ENCODE measurements around the gene ATG4B. TPM values are rescaled to one million over a fixed set of nuclear protein-coding genes. Genes with fewer than 3 reads are reported as not detected.

The ATG4B gene
- total and polyA plus RNA-seq, 2 of the 8 experiments (the other 6 are each of a cell fraction or from before 2014, with no cell fraction given), result 103 to 155 TPM

- Histone ChIP-seq H4K8ac (ENCODE audit: extremely low read depth, insufficient read depth, low read length) (no peak overlapping the region), H3K4me1 (replicated peaks in 1 of 4; ENCODE audit: control insufficient read depth in 3 of 4, insufficient read depth in 4 of 4, low read length in 3 of 4) (peaks cover 0 to 6% (median 2%) of the 10 kb centered on the region in 4 experiments; a peak in 5 of 7 replicates), H2AFZ (ENCODE audit: low read length) (no peak overlapping the region), H3K27me3 (replicated peaks in 1 of 4; ENCODE audit: control insufficient read depth in 3 of 4, extremely low read depth in 1 of 4, insufficient read depth in 3 of 4, low read length in 3 of 4) (no peaks in the 10 kb centered on the region), H2BK15ac (ENCODE audit: low read length) (no peak overlapping the region), H3K4me3 (ENCODE audit: extremely low read depth in 1 of 4, insufficient read depth in 2 of 4, low read depth in 3 of 4, low read length in 4 of 4) (no peak overlapping the region), H3K4ac (replicated peaks; ENCODE audit: insufficient read length, low read depth, low read length) (no peak overlapping the region), H3K79me2 (ENCODE audit: control insufficient read depth in 1 of 2, insufficient read depth in 2 of 2, low read length in 2 of 2) (peaks cover 6 to 35% of the 10 kb centered on the region in 2 experiments), H3K36me3 (ENCODE audit: control insufficient read depth in 2 of 4, insufficient read depth in 4 of 4, low read length in 3 of 4) (no peaks in the 10 kb centered on the region), H2BK20ac (ENCODE audit: low read length) (no peak overlapping the region), H2AK5ac (ENCODE audit: low read depth, low read length) (no peak overlapping the region), H2BK120ac (replicated peaks; ENCODE audit: low read depth, low read length) (no peak overlapping the region), H3K9ac (replicated peaks in 1 of 4; ENCODE audit: extremely low read depth in 1 of 4, low read depth in 3 of 4, low read length in 3 of 4) (no peak overlapping the region), H4K20me1 (replicated peaks in 1 of 2; ENCODE audit: control insufficient read depth in 1 of 2, insufficient read depth in 2 of 2, low read length in 2 of 2) (peaks cover 2 to 8% of the 10 kb centered on the region in 2 experiments), H2BK5ac (ENCODE audit: low read depth, low read length) (no peak overlapping the region), H3K18ac (ENCODE audit: extremely low read depth, low read length) (no peak overlapping the region), H3K56ac (replicated peaks; ENCODE audit: insufficient read length, low read depth, low read length) (no peak overlapping the region), H3K9me3 (ENCODE audit: insufficient read depth in 2 of 2, low read depth in 1 of 2, low read length in 1 of 2) (no peaks in the 10 kb centered on the region), H3K23me2 (ENCODE audit: low read depth, low read length) (peaks cover 5% of the 10 kb centered on the region; the same call in 1 of the 2 replicates), H4K91ac (replicated peaks; ENCODE audit: insufficient read length, low read length) (no peak overlapping the region), H3K79me1 (ENCODE audit: low read depth, low read length) (peaks cover 2% of the 10 kb centered on the region; the same call in 1 of the 2 replicates), H3K23ac (ENCODE audit: insufficient read length) (no peak overlapping the region), H3K27ac (ENCODE audit: low read depth, low read length) (no peak overlapping the region), H4K5ac (ENCODE audit: insufficient read length, low read depth, low read length) (no peak overlapping the region), H3K14ac (ENCODE audit: insufficient read length) (no peak overlapping the region), H2BK12ac (ENCODE audit: low read depth, low read length) (no peak overlapping the region), H3K4me2 (ENCODE audit: insufficient read depth in 1 of 2, low read depth in 2 of 2, low read length in 2 of 2) (no peak overlapping the region)
- CTCF ChIA-PET (ENCODE audit: partially characterized antibody), result interaction anchor here (0.7 to 1.1 kb wide), 4 partner anchors 18 to 105 kb away, joined by 3 to 4 read pairs (median 3); partner anchors contain the start of gene STK25
- DNase-seq (ENCODE audit: low read depth in 1 of 2, low spot score in 2 of 2), result no peak
- TF ChIP-seq JUN (IDR thresholded peaks at IDR 0.05; ENCODE audit: low read depth, low read length) (no peak), CHD1 (IDR thresholded peaks at IDR 0.05; ENCODE audit: low read depth, low read length) (no peak), CHD2 (IDR thresholded peaks at IDR 0.05; ENCODE audit: low read length) (no peak), EGR1 (IDR thresholded peaks at IDR 0.05; ENCODE audit: borderline replicate concordance, low read depth, low read length) (no peak), EZH2 (IDR thresholded peaks at IDR 0.05; ENCODE audit: low read depth, low read length, severe bottlenecking) (no peak), RAD21 (IDR thresholded peaks at IDR 0.05 in 1 of 2, conservative IDR thresholded peaks at IDR 0.05 in 1 of 2; ENCODE audit: low read depth in 2 of 2, low read length in 2 of 2) (no peak)
- POLR2A ChIA-PET (ENCODE audit: partially characterized antibody), result interaction anchor here (1.0 to 1.6 kb wide), 3 partner anchors 12 to 88 kb away, joined by 4 to 5 read pairs (median 4); partner anchors contain the start of genes ATG4B and THAP4
- 88% methylated on average over 15 of the region's 15 CpGs; no CpG with 5 or more reads in 1 of the 2 experiments for WGBS, 2 experiments (ENCODE audit: extremely low coverage in 1 of 2, insufficient coverage in 1 of 2, insufficient read length in 1 of 2, insufficient replicate concordance in 2 of 2, low coverage in 1 of 2, low lambda C conversion rate in 2 of 2, missing lambda C conversion rate in 1 of 2)
- no peak for FAIRE-seq
Observed at GRCh38 chr2:241613017-241613780, 24.3 kb upstream of the ATG4B start.

Data from H1 (cell line).